Vagina (tissue), 2 donors: Measurements from ENCODE around the gene F11.

Experiments used
- CTCF ChIP-seq, 3 experiments: fragments of 450-650 bp in 2 of 3; fragments of 200-600 bp in 1 of 3; sonication (generic) in 1 of 3; IDR thresholded peaks; one replicate each; pipeline ENCODE4 v1.5.1; 2017 to 2019; ENCODE audit warnings: antibody characterized with exemption in 3 of 3, mild to moderate bottlenecking in 2 of 3, moderate library complexity in 2 of 3
- POLR2A ChIP-seq, 2 donors: fragments of 450-650 bp; IDR thresholded peaks; one replicate each; pipeline ENCODE4 v1.6.1; 2017; ENCODE audit warnings: antibody characterized with exemption in 2 of 2, mild to moderate bottlenecking in 2 of 2, moderate library complexity in 2 of 2
- POLR2AphosphoS5 ChIP-seq, 2 donors: sonication (generic); formaldehyde crosslinking; IDR thresholded peaks; one replicate each; pipeline ENCODE4 v1.9.0; 2017; ENCODE audit warnings: antibody characterized with exemption in 2 of 2, mild to moderate bottlenecking in 2 of 2, low read depth in 1 of 2; ENCODE audit not compliant: insufficient read depth in 1 of 2

- no peak for TF ChIP-seq CTCF (IDR thresholded peaks at IDR 0.05)
- no peak for TF ChIP-seq POLR2A (IDR thresholded peaks at IDR 0.05)
- TF ChIP-seq POLR2AphosphoS5 (IDR thresholded peaks at IDR 0.05; ENCODE audit: insufficient read depth in 1 of 2, low read depth in 1 of 2) = no peak
Observed at GRCh38 chr4:186304866-186305505, 39.0 kb downstream of the F11 start.
